ENCODE data around the gene EPN1. TPM values are rescaled to one million over a fixed set of nuclear protein-coding genes. Genes with fewer than 3 reads are reported as not detected.

The EPN1 gene
- total RNA-seq, 1 donor from 2014 or later = 155 TPM

GRCh38 chr19:55690769-55691545, 15.9 kb downstream of the EPN1 start:
- TF ChIP-seq CTCF (IDR thresholded peaks at IDR 0.05; ENCODE audit: insufficient read depth, low read length, poor library complexity, severe bottlenecking) = no peak
- Histone ChIP-seq H3K4me3 (ENCODE audit: low read depth, low read length) (no peak overlapping the region), H3K27me3 (ENCODE audit: control insufficient read depth, insufficient read depth, low read length) (no peaks in the 10 kb centered on the region), H3K36me3 (ENCODE audit: control insufficient read depth, insufficient read depth, low read length) (peaks cover 4% of the 10 kb centered on the region)
- no peak for DNase-seq (ENCODE audit: low read depth)

GRCh38 chr19:55691561-55692481, 16.8 kb downstream of the EPN1 start:
- no peak for TF ChIP-seq CTCF (IDR thresholded peaks at IDR 0.05; ENCODE audit: insufficient read depth, low read length, poor library complexity, severe bottlenecking)
- DNase-seq (ENCODE audit: low read depth) = no peak
- H3K27me3 ChIP-seq (ENCODE audit: control insufficient read depth, insufficient read depth, low read length) = no peaks in the 10 kb centered on the region
- H3K36me3 ChIP-seq (ENCODE audit: control insufficient read depth, insufficient read depth, low read length) = peaks cover 3% of the 10 kb centered on the region
- H3K4me3 ChIP-seq (ENCODE audit: low read depth, low read length) = no peak overlapping the region

- no peak for DNase-seq (ENCODE audit: low read depth)
- no peak overlapping the region for H3K4me3 ChIP-seq (ENCODE audit: low read depth, low read length)
- H3K27me3 ChIP-seq (ENCODE audit: control insufficient read depth, insufficient read depth, low read length) = no peaks in the 10 kb centered on the region
- H3K36me3 ChIP-seq (ENCODE audit: control insufficient read depth, insufficient read depth, low read length) = peaks cover 3% of the 10 kb centered on the region
- no peak for TF ChIP-seq CTCF (IDR thresholded peaks at IDR 0.05; ENCODE audit: insufficient read depth, low read length, poor library complexity, severe bottlenecking)
These were observed 17.7 kb downstream of the EPN1 start for GRCh38 chr19:55692681-55693081.

GRCh38 chr19:55693336-55693974, 18.4 kb downstream of the EPN1 start:
- H3K36me3 ChIP-seq (ENCODE audit: control insufficient read depth, insufficient read depth, low read length) = peaks cover 3% of the 10 kb centered on the region
- TF ChIP-seq CTCF (IDR thresholded peaks at IDR 0.05; ENCODE audit: insufficient read depth, low read length, poor library complexity, severe bottlenecking) = no peak
- H3K4me3 ChIP-seq (ENCODE audit: low read depth, low read length) = no peak overlapping the region
- DNase-seq (ENCODE audit: low read depth) = no peak
- H3K27me3 ChIP-seq (ENCODE audit: control insufficient read depth, insufficient read depth, low read length) = no peaks in the 10 kb centered on the region

- H3K27me3 ChIP-seq (ENCODE audit: control insufficient read depth, insufficient read depth, low read length) = no peaks in the 10 kb centered on the region
- H3K36me3 ChIP-seq (ENCODE audit: control insufficient read depth, insufficient read depth, low read length) = peaks cover 3% of the 10 kb centered on the region
- no peak for TF ChIP-seq CTCF (IDR thresholded peaks at IDR 0.05; ENCODE audit: insufficient read depth, low read length, poor library complexity, severe bottlenecking)
These were observed 19.2 kb downstream of the EPN1 start for GRCh38 chr19:55694241-55694655.

More at GRCh38 chr19:55694241-55694655, 19.2 kb downstream of the EPN1 start:
- no peak for DNase-seq (ENCODE audit: low read depth)
- H3K4me3 ChIP-seq (ENCODE audit: low read depth, low read length) = no peak overlapping the region
